ENCODE measurements around the gene SMOC2.

The SMOC2 gene

GRCh38 chr6:168709991-168710390, 269.0 kb downstream of the SMOC2 start:
- DNase-seq (ENCODE audit: low spot score) = no peak

- DNase-seq (ENCODE audit: low spot score) = no peak
These were observed 270.2 kb downstream of the SMOC2 start for GRCh38 chr6:168711049-168711640.

GRCh38 chr6:168711666-168712300, 270.8 kb downstream of the SMOC2 start:
- DNase-seq (ENCODE audit: low spot score) = no peak

GRCh38 chr6:168712993-168713392, 272.0 kb downstream of the SMOC2 start:
- DNase-seq (ENCODE audit: low spot score) = no peak

- no peak for DNase-seq (ENCODE audit: low spot score)
These were observed 272.9 kb downstream of the SMOC2 start for GRCh38 chr6:168713839-168714238.

GRCh38 chr6:168714547-168715260, 273.7 kb downstream of the SMOC2 start:
- DNase-seq (ENCODE audit: low spot score) = no peak

- no peak for DNase-seq (ENCODE audit: low spot score)
These were observed 274.9 kb downstream of the SMOC2 start for GRCh38 chr6:168715643-168716481.

GRCh38 chr6:168716581-168716980, 275.6 kb downstream of the SMOC2 start:
- peak; percentile 20 for DNase-seq (ENCODE audit: low spot score)

GRCh38 chr6:168717491-168717890, 276.5 kb downstream of the SMOC2 start:
- DNase-seq (ENCODE audit: low spot score) = no peak
